Kidney (tissue), 14 donors: ENCODE results near the gene SLC29A1. TPM values are rescaled to one million over a fixed set of nuclear protein-coding genes. Genes with fewer than 3 reads are reported as not detected.

Source experiments
- DNase-seq, 5 donors: peaks; one replicate each; pipeline ENCODE4 v3.0.0-alpha.2; 2013 to 2020
- FAIRE-seq: peaks from 2 replicates; lab custom pipeline; 2012; peaks lifted over from hg19 to GRCh38; lab: Jason Lieb, UNC
- H3K27ac ChIP-seq, 2 donors: one replicate each; pipeline ENCODE4 v1.7.0; 2013; ENCODE audit warnings: low read depth in 2 of 2, low read length in 2 of 2, inconsistent platforms in 1 of 2
- H3K27me3 ChIP-seq: one replicate; pipeline ENCODE4 v1.7.1; 2013; ENCODE audit warnings: low read length, inconsistent platforms; ENCODE audit not compliant: control insufficient read depth, insufficient read depth
- H3K36me3 ChIP-seq, 3 donors: one replicate each; pipeline versions ENCODE4 v1.7.0 to v1.7.1; 2013; ENCODE audit warnings: low read length in 3 of 3, control low read depth in 1 of 3, inconsistent platforms in 1 of 3; ENCODE audit not compliant: insufficient read depth in 3 of 3, control insufficient read depth in 2 of 3
- H3K4me1 ChIP-seq, 3 donors: one replicate each; pipeline versions ENCODE4 v1.7.0 to v1.7.1; 2013; ENCODE audit warnings: low read length in 3 of 3, inconsistent platforms in 1 of 3, low read depth in 1 of 3; ENCODE audit not compliant: control insufficient read depth in 2 of 3, insufficient read depth in 2 of 3
- H3K4me3 ChIP-seq, 3 donors: one replicate each; pipeline versions ENCODE4 v1.7.0 to v1.8.1; 2013; ENCODE audit warnings: low read length in 3 of 3, control low read depth in 1 of 3, inconsistent platforms in 1 of 3
- H3K9ac ChIP-seq, 3 donors: one replicate each; pipeline versions ENCODE4 v1.7.0 to v1.7.1; 2013; ENCODE audit warnings: low read length in 3 of 3, control low read depth in 1 of 3, inconsistent platforms in 1 of 3
- H3K9me3 ChIP-seq, 3 donors: one replicate each; pipeline versions ENCODE4 v1.7.0 to v1.7.1; 2013; ENCODE audit warnings: low read length in 3 of 3, control low read depth in 1 of 3, inconsistent platforms in 1 of 3; ENCODE audit not compliant: control insufficient read depth in 2 of 3, insufficient read depth in 1 of 3
- CTCF ChIP-seq: IDR thresholded peaks from 3 replicates; pipeline ENCODE4 v1.5.1; 2012; ENCODE audit warnings: mild to moderate bottlenecking, moderate library complexity, borderline replicate concordance; ENCODE audit not compliant: insufficient read depth; ENCODE audit errors: extremely low read depth
- intact Hi-C: fragments of 100-400 bp; cut with DNase I; formaldehyde crosslinking; loops from one replicate; pipeline ENCODE4 v1.11.1; 2022
- polyA plus RNA-seq: library from polyadenylated mRNA; stranded (reverse); fragments of 350-450 nt; fragmentation: Illumina TruSeq; extraction: RNeasy Lipid Tissue Mini Kit (QIAGEN cat#74804); gene quantifications from one replicate; pipeline ENCODE4 v1.2.3, GENCODE V29; 2014; ENCODE audit warnings: low read depth, low replicate concordance; ENCODE audit not compliant: insufficient read depth
- total RNA-seq: library from RNA; stranded (reverse); fragmentation: NEBNext Ultra II Directional; extraction: Animal tissue kit (Norgen Biotek cat#: 25700); gene quantifications from one replicate; pipeline ENCODE4 v1.2.1, GENCODE V29; 2021
- donor health status: control.
- donor health status: control.
- donor health status: control.
- donor health status: control.
- donor health status: control.
- donor health status: DM: yes; HTN: yes; CAD: no.
- donor health status: Normal renal cell carcinoma (clear cell type).

SLC29A1 gene
- total and polyA plus RNA-seq, 2 donors from 2014 or later: 50.1 to 74.6 TPM

DNA sequence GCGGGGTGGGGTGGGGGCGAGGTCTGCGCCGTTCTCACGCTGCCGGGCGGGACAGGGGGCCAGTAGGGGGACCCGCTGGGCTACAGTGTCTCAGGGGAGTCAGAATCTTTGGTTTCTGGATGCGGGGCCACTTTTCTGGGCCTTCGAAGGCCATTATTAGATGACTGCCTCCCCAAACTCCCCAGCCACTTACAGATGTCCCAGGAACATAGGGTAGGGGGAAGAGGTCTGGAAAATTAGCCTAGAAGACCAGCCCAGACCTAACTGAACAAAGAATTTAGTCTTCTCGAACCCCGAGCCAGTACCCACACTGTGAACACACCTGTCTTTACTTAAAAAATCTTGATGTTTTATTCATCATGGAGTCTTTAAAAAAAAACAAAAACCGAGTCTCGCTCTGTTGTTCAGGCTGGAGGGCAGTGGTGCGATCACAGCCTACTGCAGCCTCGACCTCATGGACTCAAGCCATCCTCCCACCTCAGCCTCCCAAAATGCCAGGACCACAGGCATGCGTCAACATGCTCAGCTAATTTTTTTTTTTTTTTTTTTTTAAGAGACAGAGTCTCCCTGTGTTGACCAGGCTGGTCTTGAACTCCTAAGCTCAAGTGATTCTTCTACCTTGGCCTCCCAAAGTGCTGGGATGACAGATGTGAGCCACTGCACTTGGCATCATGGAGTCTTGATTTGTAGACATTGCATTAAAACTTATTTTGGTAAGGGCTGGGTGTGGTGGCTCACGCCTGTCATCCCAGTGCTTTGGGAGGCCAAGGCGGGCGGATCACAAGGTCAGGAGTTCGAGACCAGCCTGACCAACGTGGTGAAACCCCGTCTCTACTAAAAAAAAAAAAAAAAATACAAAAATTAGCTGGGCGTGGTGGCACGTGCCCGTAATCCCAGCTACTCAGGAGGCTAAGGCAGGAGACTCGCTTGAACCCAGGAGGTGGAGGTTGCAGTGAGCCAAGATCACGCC is 3.3 kb upstream of the SLC29A1 start:
- TF ChIP-seq CTCF: no peak
- no peaks in the 10 kb centered on the region for H3K27me3 ChIP-seq
- H3K36me3 ChIP-seq: no peaks in the 10 kb centered on the region
- intact Hi-C loops: no loop called here
- FAIRE-seq (no peak), DNase-seq (peak in 2 of 5 donors; percentile 43 to 52)
- H3K9me3 ChIP-seq: no peaks in the 10 kb centered on the region
- H3K9ac ChIP-seq: peak overlapping the region in 2 of 3 donors; percentile 48 to 85
- H3K27ac ChIP-seq: peak overlapping the region; percentile 83 to 91
- H3K4me3 ChIP-seq: peak overlapping the region; percentile 24 to 65 (median 60)
- H3K4me1 ChIP-seq: peaks cover 0 to 32% (median 9%) of the 10 kb centered on the region in 3 donors

DNA sequence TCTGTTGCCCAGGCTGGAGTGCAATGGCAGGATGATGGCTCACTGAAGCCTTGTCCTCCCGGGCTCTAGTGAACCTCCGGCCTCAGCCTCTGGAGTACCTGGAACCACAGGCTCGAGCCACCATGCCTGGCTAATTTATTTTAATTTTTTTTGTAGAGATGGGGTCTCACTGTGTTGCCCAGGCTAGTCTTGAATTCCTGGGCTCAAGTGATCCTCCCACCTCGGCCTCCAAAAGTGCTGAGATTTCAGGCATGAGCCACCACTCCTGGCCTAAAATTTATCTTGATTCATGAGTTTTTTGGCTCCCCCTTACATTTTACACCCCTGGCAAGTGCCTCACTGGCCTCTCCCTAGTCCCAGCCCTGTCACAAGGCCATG is 2.5 kb upstream of the SLC29A1 start:
- Histone ChIP-seq H3K27me3 (no peaks in the 10 kb centered on the region), H3K36me3 (no peaks in the 10 kb centered on the region), H3K4me1 (peaks cover 0 to 32% (median 14%) of the 10 kb centered on the region in 3 donors), H3K4me3 (no peak overlapping the region), H3K9ac (no peak overlapping the region), H3K9me3 (no peaks in the 10 kb centered on the region), H3K27ac (peak overlapping the region; percentile 86 to 91)
- FAIRE-seq (no peak), DNase-seq (peak in 1 of 5 donors; percentile 49)
- intact Hi-C loops: no loop called here
- TF ChIP-seq CTCF: no peak

GRCh38 chr6:44221291-44221960 is 2.0 kb upstream of the SLC29A1 start:
- peak; percentile 65 to 97 (median 80) for DNase-seq
- intact Hi-C loops: no loop called here
- no peak for FAIRE-seq

More at GRCh38 chr6:44221291-44221960, 2.0 kb upstream of the SLC29A1 start:
- Histone ChIP-seq H3K4me3 (no peak overlapping the region), H3K27me3 (no peaks in the 10 kb centered on the region), H3K4me1 (peaks cover 0 to 35% (median 14%) of the 10 kb centered on the region in 3 donors), H3K9ac (peak overlapping the region in 1 of 3 donors; percentile 3), H3K27ac (peak overlapping the region; percentile 86 to 91), H3K36me3 (no peaks in the 10 kb centered on the region), H3K9me3 (no peaks in the 10 kb centered on the region)
- peak; percentile 76 for TF ChIP-seq CTCF
